Cardiac muscle cell (in vitro differentiated cells and primary cell): ENCODE measurements around the gene NCBP2L. TPM values are rescaled to one million over a fixed set of nuclear protein-coding genes. Genes with fewer than 3 reads are reported as not detected.

ENCODE experiments used
- DNase-seq, 2 donors: peaks; one replicate each; pipeline versions ENCODE4 v3.0.0 to v3.0.0-alpha.2; 2010 to 2017; ENCODE audit warnings: low read depth in 1 of 2, low spot score in 1 of 2
- H3K27ac ChIP-seq: fragments of 200-600 bp; sonication (generic); 2 replicates; pipeline ENCODE4 v1.5.1; 2016
- H3K27me3 ChIP-seq: fragments of 200-600 bp; sonication (generic); 2 replicates; pipeline ENCODE4 v1.6.0; 2016; ENCODE audit warnings: control low read depth
- H3K36me3 ChIP-seq: fragments of 200-600 bp; sonication (generic); 2 replicates; pipeline ENCODE4 v1.5.1; 2016; ENCODE audit warnings: control low read depth
- H3K4me1 ChIP-seq: fragments of 200-600 bp; sonication (generic); 2 replicates; pipeline ENCODE4 v1.8.1; 2017; ENCODE audit warnings: low read depth, mild to moderate bottlenecking, mixed run types
- H3K4me3 ChIP-seq: fragments of 200-600 bp; sonication (generic); 2 replicates; pipeline ENCODE4 v1.5.1; 2016; ENCODE audit warnings: mild to moderate bottlenecking
- H3K9me3 ChIP-seq: fragments of 200-600 bp; sonication (generic); 2 replicates; pipeline ENCODE4 v1.5.1; 2017; ENCODE audit warnings: low read depth, mild to moderate bottlenecking, control low read depth
- polyA plus RNA-seq: library from polyadenylated mRNA; unstranded; fragments of >200 nt; fragmentation: Nextera tagmentation; extraction: Ambion mirVana; gene quantifications from 2 replicates; pipeline ENCODE4 v1.2.1, GENCODE V29; 2016
- total RNA-seq: library from RNA; depleted of rRNA; stranded (reverse); fragments of >200 nt; gene quantifications from 2 replicates; pipeline ENCODE4 v1.2.3, GENCODE V29; 2016
- TF ChIP-seq, protein P1 (sequence below): IDR thresholded peaks from 2 replicates; pipeline ENCODE4 v1.5.1; 2012; ENCODE audit warnings: low read depth, mild to moderate bottlenecking, low read length

Gene NCBP2L
- total and polyA plus RNA-seq, 2 experiments from 2014 or later = 0.16 TPM; not detected in 1

DNA sequence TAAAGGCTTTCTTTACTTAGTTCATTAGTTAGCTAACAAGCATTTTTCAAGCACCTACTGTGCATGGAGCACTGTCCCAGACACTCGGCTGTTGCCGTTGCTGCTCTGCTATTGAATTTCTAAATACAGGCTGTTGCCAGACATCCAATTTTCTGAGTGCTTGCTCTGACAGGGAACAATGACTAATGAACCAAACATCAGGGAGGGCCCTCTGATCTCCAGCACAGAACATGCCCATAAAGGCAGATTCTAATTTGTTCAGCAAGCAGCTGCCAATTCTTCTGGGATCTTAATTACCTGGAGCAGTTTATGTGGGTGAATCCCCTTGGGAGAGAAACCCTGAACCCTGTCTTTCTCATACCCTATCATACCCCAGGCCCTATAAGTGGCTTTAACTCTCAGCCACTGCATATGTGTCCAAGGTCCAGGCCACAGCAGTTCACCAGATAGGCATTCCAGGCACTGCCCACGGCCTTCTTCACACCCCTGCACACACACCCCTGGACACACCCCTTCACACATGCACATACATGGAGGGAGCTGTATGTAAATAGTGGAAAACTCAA, 29.9 kb upstream of the NCBP2L start:
- H3K4me1 ChIP-seq = peaks cover 77% of the 10 kb centered on the region
- H3K36me3 ChIP-seq = no peaks in the 10 kb centered on the region
- H3K27ac ChIP-seq = peak overlapping the region; percentile 68
- DNase-seq = peak; percentile 64 to 65
- no peak overlapping the region for H3K4me3 ChIP-seq
- no peaks in the 10 kb centered on the region for H3K27me3 ChIP-seq
- TF ChIP-seq, protein P1, sequence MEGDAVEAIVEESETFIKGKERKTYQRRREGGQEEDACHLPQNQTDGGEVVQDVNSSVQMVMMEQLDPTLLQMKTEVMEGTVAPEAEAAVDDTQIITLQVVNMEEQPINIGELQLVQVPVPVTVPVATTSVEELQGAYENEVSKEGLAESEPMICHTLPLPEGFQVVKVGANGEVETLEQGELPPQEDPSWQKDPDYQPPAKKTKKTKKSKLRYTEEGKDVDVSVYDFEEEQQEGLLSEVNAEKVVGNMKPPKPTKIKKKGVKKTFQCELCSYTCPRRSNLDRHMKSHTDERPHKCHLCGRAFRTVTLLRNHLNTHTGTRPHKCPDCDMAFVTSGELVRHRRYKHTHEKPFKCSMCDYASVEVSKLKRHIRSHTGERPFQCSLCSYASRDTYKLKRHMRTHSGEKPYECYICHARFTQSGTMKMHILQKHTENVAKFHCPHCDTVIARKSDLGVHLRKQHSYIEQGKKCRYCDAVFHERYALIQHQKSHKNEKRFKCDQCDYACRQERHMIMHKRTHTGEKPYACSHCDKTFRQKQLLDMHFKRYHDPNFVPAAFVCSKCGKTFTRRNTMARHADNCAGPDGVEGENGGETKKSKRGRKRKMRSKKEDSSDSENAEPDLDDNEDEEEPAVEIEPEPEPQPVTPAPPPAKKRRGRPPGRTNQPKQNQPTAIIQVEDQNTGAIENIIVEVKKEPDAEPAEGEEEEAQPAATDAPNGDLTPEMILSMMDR = no peak
- H3K9me3 ChIP-seq = no peaks in the 10 kb centered on the region

DNA sequence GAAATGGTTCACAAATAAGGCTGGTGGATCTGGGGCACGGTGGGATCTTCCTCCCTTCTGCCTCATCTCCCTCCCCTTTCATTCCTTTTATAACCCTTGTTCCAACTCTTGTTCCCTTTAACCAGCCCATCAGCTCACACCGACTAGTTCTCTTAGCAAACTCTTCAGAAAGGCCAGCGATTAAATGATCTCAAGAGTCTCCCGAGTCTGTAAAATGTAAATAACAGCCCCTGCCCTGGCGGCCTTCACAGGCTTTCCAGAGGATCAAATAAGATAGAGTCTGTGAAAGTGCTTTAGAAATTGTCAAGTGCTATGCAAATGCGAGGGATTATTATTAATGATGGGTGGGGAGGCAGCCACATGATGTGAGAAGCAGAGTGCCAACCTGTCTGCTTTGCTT, 29.0 kb upstream of the NCBP2L start:
- Histone ChIP-seq H3K4me3 (no peak overlapping the region), H3K4me1 (peaks cover 82% of the 10 kb centered on the region), H3K27ac (peak overlapping the region; percentile 68), H3K27me3 (no peaks in the 10 kb centered on the region), H3K36me3 (no peaks in the 10 kb centered on the region), H3K9me3 (no peaks in the 10 kb centered on the region)
- TF ChIP-seq, protein P1 = no peak
- DNase-seq = peak in 1 of 2 donors; percentile 59

DNA sequence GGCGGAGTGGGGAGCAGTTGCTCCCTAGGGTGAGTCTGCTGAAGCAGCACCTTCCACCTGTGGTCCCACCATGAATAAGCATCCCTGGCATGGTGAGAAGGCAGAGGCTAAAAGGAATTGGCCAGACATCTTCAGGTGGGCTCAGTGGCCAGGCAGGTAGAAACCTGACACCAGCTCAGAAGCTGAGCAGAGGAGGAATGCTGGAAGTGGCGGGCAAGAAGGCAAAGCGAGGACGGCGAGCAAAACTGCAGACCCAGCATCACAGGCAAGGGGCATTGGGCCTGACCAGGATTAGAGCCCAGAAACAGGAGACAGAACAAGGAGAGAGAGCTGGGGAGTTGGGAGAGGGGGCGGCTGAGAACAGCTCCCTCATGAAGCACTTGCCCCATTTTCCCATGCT, 27.3 kb upstream of the NCBP2L start:
- TF ChIP-seq, protein P1 = no peak
- no peaks in the 10 kb centered on the region for H3K27me3 ChIP-seq
- H3K27ac ChIP-seq = no peak overlapping the region
- no peaks in the 10 kb centered on the region for H3K36me3 ChIP-seq
- H3K4me1 ChIP-seq = peaks cover 91% of the 10 kb centered on the region
- DNase-seq = no peak
- no peaks in the 10 kb centered on the region for H3K9me3 ChIP-seq
- H3K4me3 ChIP-seq = no peak overlapping the region

DNA sequence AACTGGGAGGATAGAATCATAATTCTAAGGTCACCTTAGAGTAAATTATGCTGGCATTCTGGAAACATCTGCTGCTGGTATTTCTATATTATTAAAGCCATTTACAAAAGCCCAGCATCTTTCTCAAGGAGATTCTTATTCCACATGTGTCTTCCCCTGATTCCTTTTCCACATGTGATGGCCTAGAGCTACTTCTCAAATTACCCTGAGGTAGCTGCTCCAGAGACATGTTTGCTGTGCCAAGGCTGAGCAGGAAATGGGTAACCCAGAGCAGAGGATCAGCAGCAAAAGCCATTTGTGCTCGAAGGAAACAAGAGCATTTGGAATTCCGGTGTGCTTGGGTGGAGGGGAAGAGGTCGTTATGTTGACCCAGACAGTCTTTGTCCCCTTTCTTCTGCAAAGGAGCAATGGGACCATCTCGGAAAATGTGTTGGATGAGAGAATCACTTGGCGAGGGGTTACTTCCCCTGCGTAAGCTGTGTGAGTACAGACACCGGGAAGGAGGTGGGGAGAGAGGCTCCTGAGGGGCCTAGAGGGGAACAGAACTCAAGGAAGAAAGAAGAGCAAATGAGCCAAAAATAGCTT, 26.6 kb upstream of the NCBP2L start:
- peaks cover 91% of the 10 kb centered on the region for H3K4me1 ChIP-seq
- TF ChIP-seq, protein P1 = no peak
- no peaks in the 10 kb centered on the region for H3K27me3 ChIP-seq
- no peaks in the 10 kb centered on the region for H3K36me3 ChIP-seq
- no peak overlapping the region for H3K4me3 ChIP-seq
- peak overlapping the region; percentile 9 for H3K27ac ChIP-seq
- no peak for DNase-seq
- H3K9me3 ChIP-seq = no peaks in the 10 kb centered on the region

DNA sequence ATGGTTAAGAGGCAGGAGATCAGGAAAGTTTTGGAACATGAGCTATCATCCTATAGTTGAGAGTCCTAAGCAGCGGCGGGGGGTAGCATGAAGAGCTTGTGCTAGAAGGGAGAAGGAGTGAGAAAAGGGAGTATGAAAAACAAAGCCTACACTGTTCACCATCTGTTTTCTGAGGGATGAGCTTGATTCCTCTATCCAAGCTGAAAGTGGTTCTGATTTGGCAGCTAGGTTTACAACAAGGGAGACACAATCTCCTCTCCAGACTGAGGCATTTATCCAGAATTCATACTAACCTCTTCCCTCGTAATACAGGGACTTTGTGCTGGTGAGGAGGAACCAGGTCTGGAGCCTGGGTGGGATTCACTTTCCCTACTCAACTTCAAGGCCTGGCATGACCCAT, 25.5 kb upstream of the NCBP2L start:
- no peak overlapping the region for H3K4me3 ChIP-seq
- H3K4me1 ChIP-seq = peaks cover 91% of the 10 kb centered on the region
- no peak for DNase-seq
- no peaks in the 10 kb centered on the region for H3K27me3 ChIP-seq
- peak overlapping the region; percentile 63 for H3K27ac ChIP-seq
- no peaks in the 10 kb centered on the region for H3K36me3 ChIP-seq
- H3K9me3 ChIP-seq = no peaks in the 10 kb centered on the region
- TF ChIP-seq, protein P1 = no peak
